ENCODE results near the gene CDC42SE2.

DNA sequence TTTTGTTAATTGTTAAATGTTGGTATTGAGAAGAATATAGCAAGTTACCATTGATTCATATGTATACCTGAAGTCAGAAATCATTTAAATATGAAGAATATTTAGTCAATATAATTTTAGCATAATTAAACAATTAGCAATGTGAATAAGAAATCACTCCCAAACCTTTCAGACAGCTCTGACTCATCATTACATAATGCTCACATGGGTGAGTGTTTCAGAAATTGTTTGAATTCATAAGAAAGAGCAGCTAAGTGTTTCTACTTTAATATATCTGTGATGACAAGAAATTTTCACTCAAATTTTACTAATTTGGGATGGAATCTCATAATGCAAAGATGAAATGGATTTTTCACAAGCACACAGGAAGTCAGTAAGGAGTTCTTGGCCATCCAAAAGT lies 42.0 kb upstream of the CDC42SE2 start:
- TF ChIP-seq, protein P1, sequence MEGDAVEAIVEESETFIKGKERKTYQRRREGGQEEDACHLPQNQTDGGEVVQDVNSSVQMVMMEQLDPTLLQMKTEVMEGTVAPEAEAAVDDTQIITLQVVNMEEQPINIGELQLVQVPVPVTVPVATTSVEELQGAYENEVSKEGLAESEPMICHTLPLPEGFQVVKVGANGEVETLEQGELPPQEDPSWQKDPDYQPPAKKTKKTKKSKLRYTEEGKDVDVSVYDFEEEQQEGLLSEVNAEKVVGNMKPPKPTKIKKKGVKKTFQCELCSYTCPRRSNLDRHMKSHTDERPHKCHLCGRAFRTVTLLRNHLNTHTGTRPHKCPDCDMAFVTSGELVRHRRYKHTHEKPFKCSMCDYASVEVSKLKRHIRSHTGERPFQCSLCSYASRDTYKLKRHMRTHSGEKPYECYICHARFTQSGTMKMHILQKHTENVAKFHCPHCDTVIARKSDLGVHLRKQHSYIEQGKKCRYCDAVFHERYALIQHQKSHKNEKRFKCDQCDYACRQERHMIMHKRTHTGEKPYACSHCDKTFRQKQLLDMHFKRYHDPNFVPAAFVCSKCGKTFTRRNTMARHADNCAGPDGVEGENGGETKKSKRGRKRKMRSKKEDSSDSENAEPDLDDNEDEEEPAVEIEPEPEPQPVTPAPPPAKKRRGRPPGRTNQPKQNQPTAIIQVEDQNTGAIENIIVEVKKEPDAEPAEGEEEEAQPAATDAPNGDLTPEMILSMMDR (IDR thresholded peaks at IDR 0.05; ENCODE audit: low read depth, low read length) = no peak
- TF ChIP-seq, protein P2, sequence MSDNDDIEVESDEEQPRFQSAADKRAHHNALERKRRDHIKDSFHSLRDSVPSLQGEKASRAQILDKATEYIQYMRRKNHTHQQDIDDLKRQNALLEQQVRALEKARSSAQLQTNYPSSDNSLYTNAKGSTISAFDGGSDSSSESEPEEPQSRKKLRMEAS (IDR thresholded peaks at IDR 0.05; ENCODE audit: low read depth, low read length) = no peak

Data from NB4 (cell line).